Stimulated activated CD4-positive, alpha-beta T cell treated with anti-CD3 and anti-CD28 coated beads, TNF-alpha, amount 100 ng/mL, for 48 hours (primary cell): ENCODE results near the gene GLIPR2.
"Not testable (repeated sequence)": the region's sequence is repeated elsewhere in the genome, so short reads cannot be mapped to it uniquely, and the experiment has no call there.

ENCODE experiments used
- DNase-seq, 3 donors: peaks; one replicate each; pipeline ENCODE4 v3.0.0-alpha.2; 2020; ENCODE audit warnings: low read depth in 3 of 3

Gene GLIPR2

GRCh38 chr9:36123515-36123914 is 13.0 kb upstream of the GLIPR2 start:
- no peak for DNase-seq

DNA sequence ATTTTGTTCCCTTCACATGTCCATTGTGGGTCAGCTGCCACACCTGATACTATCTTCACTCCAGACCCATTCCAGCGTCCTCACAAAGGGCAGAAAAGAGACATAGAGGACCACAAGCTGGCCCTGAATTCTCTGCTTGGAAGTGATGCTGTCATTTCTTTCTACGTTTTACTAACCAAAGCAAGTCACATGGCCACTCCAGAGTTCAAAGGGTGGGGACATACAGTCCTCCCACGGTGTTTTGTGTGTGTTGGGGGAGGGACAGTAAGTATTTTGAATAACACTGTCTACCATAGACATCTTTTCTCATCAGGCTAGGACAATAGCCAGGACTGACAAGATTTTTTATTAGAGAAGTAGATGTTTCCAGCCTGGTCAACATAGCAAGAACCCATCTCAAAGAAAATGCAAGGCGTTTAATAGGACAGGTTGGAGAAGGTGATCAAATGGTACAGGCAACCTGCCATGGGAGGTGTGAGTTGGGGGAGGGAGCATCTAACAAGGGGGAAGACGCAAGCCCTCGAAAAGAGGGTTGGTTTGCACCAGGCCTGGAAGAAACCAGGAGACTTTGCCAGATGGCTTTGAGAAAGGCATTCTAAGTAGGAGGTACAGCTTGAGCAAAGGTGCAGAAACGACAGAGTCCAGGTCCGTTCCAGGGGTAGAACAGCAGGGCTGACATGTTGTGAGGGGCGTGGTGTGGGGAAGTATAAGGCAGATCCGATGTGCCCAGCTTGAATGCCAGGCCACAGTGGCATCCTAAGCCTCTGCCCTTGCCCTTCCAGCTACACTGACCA is 11.3 kb upstream of the GLIPR2 start:
- no peak for DNase-seq

DNA sequence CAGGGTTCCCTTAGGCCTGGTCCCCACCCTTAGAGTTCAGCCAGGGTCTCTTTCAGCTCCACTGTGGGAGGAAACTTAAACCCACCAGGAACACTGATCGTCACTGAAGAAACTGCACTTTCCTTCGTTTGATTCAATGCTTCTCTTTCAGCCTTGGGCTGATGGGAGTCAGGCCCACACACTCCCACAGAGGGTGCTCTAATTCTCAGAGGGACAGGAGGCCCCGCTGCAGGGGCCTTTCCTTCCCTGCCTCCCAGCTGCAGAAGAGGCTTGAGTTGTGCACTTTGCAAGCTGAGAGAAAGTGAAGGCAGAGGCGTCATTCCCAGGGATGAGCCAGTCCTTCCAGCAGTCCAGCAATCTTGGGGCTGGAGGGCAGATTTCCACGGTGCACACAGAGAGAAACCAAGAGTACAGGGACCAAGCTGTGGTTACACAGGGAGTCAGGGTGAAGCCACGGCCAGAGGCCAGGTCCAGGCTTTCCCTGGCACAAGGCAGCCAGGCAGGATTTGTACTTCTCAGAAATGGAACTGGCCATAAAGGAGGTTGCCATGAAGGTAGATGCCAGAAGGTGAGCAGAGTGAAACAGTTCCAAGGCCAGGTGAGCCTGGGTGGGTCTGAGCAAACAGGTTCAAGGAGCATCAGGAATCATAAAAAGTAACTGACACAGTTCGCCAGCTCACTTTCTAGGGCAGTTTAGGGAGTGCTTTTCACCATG is 10.4 kb upstream of the GLIPR2 start:
- no peak for DNase-seq

GRCh38 chr9:36127652-36128244 is 8.8 kb upstream of the GLIPR2 start:
- no peak for DNase-seq

GRCh38 chr9:36128349-36128748 is 8.2 kb upstream of the GLIPR2 start:
- DNase-seq: no peak

DNA sequence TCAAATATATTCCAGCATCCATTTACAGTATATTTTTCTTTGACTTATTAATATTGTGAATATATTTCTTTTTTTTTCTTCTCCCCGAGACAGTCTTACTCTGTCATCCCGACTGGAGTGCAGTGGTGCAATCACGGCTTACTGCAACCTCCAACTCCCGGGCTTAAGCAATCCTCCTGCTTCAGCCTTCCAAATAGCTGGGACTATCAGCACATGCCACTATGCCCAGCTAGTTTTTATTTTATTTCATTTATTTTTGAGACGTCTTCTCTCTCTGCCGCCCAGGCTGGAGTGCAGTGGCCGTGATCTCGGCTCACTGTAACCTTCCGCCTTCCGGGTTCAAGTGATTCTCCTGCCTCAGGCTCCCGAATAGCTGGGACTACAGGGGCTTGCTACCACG is 7.4 kb upstream of the GLIPR2 start:
- no peak for DNase-seq

- DNase-seq: not testable (repeated sequence)
These were observed 4.9 kb upstream of the GLIPR2 start for GRCh38 chr9:36131666-36132065.

GRCh38 chr9:36132086-36132485 is 4.4 kb upstream of the GLIPR2 start:
- DNase-seq: no peak

- no peak for DNase-seq
These were observed 1.6 kb upstream of the GLIPR2 start for GRCh38 chr9:36134761-36135505.

DNA sequence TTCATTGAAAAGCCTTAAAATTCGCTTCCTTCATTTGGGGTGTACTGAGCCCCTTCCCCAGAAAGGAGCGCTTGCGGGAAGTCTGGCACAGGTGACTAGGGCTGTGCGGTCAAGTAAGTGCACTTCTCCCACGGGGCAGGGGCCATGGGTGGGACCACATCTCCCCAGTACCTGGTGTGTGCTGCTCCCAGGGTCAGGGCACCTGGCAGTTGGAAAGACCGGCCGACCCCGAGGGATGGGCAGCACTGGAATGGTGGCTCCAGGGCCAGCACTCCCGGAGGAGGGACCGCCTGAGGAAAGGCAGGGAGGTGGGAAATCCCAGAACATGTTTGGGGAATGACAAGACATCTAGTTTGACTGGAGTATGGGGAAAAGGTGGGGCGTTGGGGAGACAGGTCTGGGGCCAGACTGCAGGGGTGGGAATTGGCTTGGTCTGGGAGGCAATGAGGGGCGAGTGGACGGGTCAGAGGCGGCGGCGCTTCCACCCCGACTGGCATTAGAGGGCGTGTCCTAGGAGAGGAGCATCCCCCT is 727 bp upstream of the GLIPR2 start:
- no peak for DNase-seq

DNA sequence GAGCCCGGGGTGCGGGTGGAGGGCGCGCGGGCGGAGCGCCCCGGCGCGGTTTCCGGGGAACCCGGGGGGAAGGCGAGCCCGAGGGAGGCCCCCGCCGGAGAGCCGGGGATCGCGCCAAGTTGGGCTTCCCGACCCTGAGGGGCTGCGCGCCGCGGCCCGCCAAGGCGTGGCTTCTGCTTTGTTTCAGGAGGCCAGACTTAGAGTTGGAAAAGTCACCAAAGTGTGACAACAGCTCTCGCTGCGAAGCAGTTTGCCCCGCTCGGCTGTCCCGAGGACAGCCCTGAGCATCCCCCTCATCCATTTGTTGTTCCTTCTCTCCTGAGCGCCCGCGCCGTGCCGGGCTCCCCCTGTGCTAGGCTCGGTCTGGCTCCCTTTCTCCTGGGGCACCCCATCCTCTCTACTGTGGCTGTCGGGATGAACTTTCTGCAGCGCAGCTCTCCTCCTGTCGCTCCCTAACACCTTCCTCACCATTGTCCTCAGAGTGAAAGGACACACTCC is 410 bp downstream of the GLIPR2 start:
- DNase-seq: no peak

- DNase-seq: no peak
These were observed 965 bp downstream of the GLIPR2 start for GRCh38 chr9:36137392-36138004.

DNA sequence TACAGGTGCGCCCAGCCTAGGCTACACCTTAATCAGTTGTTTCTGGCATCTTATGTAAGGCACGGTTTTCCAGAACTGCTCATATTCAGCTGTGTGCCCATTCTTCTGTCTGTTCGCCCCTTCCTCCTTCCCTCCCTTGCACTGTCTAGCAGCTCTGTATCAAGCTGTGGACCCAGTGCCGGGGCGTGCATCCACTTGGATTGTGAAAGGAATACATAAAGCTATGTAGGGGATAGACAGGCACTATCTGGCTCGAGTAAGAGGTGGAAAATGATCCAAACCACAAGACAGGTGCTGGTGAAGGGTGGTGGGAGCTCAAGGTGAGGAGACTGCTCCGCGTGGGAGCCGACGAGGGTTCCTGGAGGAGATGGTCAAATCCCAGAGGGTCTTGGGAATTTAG is 2.0 kb downstream of the GLIPR2 start:
- DNase-seq: no peak

DNA sequence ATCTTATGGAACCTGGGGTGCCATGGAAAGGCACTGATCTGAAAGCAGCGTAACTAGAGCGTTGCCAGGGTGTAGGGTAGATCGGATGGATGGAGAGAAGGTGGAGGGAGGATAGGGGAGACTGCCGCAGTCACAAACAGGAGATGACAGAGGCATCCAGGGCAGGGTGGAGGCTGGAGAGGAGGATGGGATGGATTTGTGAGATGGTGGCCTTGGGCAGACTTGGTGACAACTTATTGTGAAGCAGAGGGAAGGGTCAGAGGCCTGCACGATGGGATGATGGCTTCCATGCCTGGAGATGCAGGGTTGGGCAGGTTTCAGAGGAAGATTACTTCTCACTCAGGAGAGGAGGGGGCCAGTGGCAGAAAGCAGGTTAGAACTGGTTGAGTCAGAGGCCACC is 2.4 kb downstream of the GLIPR2 start:
- no peak for DNase-seq

- no peak for DNase-seq
These were observed 3.9 kb downstream of the GLIPR2 start for GRCh38 chr9:36140086-36141084.

DNA sequence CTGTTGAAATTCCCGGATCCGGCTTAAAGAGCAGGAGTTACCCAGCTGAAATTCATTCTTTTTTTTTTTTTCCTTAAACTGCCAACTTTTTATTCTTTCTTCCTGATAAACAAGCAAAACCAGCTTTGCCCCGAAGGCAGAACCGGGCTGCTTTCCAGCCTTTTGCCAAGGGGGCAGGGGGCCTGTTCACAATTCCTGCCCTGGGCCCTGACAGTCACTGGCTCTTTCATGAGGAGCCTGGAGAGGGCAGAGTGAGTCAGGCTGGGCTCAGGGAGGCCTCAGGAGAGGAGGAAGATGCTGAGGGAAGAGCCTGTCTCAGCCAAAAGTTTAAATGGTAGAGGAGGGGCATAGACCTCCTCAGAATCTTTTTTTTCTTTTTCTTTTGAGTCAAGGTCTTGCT is 4.8 kb downstream of the GLIPR2 start:
- no peak for DNase-seq

- DNase-seq: no peak
These were observed 5.2 kb downstream of the GLIPR2 start for GRCh38 chr9:36141761-36142160.

DNA sequence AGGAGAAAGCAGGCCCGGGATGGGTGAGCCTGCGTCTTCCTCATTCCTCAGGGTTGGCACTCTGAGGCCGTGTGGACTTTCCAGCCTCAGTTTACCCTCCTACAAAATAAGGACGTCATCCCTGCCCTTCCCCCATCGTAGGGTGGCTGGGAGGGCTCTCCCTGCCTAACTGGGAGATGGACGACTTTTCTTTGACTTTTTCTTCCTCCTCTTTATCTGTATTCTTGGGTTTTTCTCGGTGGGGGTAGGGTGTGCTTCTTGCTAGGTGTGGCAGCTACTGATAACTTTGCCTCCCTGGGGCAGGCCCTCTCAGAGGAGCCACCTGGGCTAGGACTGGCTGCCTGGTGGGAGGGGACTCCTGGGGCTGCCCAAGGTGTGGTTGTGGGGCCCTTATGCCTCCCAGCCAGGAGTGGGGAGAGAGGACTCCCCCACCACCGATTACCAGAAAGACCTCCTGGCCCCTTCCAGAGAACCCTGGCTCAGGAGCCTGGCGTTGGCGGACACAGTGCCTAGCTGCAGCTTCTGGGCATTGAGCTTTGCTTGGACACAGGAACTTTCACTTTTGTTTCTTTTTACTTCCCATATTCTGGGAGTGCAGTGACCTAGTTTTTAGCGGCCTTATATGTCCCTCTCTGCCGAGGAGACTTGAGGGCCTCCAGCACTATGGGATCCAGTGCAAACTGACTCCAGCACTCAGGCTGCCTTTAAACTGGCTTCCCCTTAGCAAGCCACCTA is 6.1 kb downstream of the GLIPR2 start:
- DNase-seq: no peak

DNA sequence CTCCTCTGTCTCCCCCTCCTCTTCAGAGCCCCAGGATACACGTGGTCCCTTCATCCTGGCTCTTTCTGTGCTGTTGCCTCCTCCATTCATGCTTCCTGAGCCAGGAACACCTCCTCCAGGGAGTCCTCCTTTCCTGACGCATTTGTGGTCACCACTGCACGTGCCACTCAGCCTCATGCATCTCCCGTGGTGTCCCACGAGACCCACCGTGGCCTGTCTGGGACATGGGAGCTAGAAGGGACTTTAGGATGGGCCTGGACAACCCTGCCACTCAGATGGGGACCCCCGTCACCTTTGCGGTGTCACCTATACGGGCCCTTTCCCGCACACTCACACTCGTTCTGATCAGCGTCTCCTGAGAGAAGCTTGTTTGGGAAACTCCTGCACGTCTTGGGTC is 6.7 kb downstream of the GLIPR2 start:
- DNase-seq: no peak
